Measurements from ENCODE around the gene OR14J1. TPM values are rescaled to one million over a fixed set of nuclear protein-coding genes. Genes with fewer than 3 reads are reported as not detected.

Gene OR14J1
- total RNA-seq (ENCODE audit: low replicate concordance) = not detected in 2 replicates
- long read RNA-seq = 0 reads

DNA sequence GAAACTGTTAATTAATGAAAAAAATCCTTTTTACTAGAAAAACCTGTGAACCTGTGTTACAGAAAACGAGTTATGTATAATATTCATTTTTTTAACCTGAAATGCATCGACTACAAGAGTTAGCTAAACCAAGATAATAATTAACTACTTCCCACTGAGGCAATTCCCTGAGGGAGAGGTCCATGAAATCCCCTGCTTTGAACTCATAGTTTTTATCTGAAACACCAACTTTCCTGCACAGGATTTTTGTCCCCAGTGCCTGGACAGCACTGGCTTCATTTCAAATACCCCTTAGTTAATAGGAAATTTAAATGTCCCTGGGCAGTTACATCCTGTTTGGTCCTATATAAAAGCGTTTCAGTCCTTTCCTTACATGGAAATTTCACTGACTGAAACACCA, at the start of gene OR14J1:
OR14J1 (plus strand) TSS at position 386 of the 400 bp plus-strand sequence. CDS start 4,989 bp downstream, outside the sequence.
- Mint-ChIP-seq H3K27me3 (peaks cover 13% of the 10 kb centered on the region), H3K4me1 (ENCODE audit: unreplicated experiment) (no peaks in the 10 kb centered on the region), H3K9me3 (no peaks in the 10 kb centered on the region), H3K36me3 (no peaks in the 10 kb centered on the region), H3K27ac (no peak within 1 kb of the TSS), H3K4me3 (no peak within 1 kb of the TSS)
- no peak for DNase-seq (ENCODE audit: extremely low spot score, unreplicated experiment)
- TF ChIP-seq, protein P1, sequence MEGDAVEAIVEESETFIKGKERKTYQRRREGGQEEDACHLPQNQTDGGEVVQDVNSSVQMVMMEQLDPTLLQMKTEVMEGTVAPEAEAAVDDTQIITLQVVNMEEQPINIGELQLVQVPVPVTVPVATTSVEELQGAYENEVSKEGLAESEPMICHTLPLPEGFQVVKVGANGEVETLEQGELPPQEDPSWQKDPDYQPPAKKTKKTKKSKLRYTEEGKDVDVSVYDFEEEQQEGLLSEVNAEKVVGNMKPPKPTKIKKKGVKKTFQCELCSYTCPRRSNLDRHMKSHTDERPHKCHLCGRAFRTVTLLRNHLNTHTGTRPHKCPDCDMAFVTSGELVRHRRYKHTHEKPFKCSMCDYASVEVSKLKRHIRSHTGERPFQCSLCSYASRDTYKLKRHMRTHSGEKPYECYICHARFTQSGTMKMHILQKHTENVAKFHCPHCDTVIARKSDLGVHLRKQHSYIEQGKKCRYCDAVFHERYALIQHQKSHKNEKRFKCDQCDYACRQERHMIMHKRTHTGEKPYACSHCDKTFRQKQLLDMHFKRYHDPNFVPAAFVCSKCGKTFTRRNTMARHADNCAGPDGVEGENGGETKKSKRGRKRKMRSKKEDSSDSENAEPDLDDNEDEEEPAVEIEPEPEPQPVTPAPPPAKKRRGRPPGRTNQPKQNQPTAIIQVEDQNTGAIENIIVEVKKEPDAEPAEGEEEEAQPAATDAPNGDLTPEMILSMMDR (conservative IDR thresholded peaks at IDR 0.05) = no peak

DNA sequence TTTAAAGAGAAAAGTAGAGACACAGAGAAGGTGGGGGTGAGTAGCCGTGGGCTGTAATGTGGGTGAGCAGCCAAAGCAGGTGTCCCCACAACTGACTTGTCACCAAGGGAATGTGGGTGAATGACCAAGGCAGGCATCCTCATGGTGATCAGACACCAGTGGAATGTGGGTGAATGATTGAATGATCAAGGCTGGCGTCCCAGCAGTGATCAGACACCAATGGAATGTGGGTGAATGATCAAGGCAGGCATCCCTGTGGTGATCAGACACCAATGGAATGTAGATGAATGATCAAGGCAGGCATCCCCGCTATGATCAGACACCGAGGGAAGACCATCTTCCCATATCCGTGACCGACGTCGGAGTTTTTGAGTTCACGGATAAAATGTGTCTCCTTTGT, 49.8 kb upstream of the OR14J1 start:
- Mint-ChIP-seq H3K4me3 (no peak overlapping the region), H3K9me3 (peaks cover 13% of the 10 kb centered on the region), H3K36me3 (no peaks in the 10 kb centered on the region), H3K27ac (no peak overlapping the region), H3K27me3 (peaks cover 23% of the 10 kb centered on the region), H3K4me1 (ENCODE audit: unreplicated experiment) (no peaks in the 10 kb centered on the region)
- no peak for DNase-seq (ENCODE audit: extremely low spot score, unreplicated experiment)
- TF ChIP-seq, protein P1 (conservative IDR thresholded peaks at IDR 0.05) = no peak

- Mint-ChIP-seq H3K27ac (no peak overlapping the region), H3K36me3 (no peaks in the 10 kb centered on the region), H3K4me3 (no peak overlapping the region), H3K9me3 (peaks cover 10% of the 10 kb centered on the region), H3K4me1 (ENCODE audit: unreplicated experiment) (no peaks in the 10 kb centered on the region), H3K27me3 (no peaks in the 10 kb centered on the region)
- TF ChIP-seq, protein P1 (conservative IDR thresholded peaks at IDR 0.05) = no peak
- no peak for DNase-seq (ENCODE audit: extremely low spot score, unreplicated experiment)
These were observed 46.0 kb upstream of the OR14J1 start for GRCh38 chr6:29255530-29255929.

DNA sequence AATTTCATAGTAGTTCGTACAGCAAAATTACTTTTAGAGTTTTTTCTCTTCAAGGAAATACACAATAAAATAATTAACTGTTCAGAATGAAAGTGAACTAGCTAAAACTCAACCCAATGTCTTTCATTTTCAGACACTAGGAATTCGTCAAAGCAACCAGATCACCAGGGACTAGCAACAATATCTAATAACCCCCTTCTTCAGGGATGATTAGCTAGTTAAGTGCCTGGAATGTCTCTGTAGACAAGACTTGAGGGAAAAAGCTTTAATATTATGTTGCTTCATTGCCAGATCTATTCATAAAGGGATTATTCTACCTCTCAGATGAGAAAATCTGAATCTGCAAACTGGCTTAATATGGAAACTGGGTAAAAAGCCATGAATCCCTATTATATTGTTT, 41.8 kb upstream of the OR14J1 start:
- Mint-ChIP-seq H3K27ac (no peak overlapping the region), H3K4me3 (no peak overlapping the region), H3K9me3 (peaks cover 8% of the 10 kb centered on the region), H3K36me3 (no peaks in the 10 kb centered on the region), H3K27me3 (no peaks in the 10 kb centered on the region), H3K4me1 (ENCODE audit: unreplicated experiment) (no peaks in the 10 kb centered on the region)
- no peak for DNase-seq (ENCODE audit: extremely low spot score, unreplicated experiment)
- TF ChIP-seq, protein P1 (conservative IDR thresholded peaks at IDR 0.05) = no peak

DNA sequence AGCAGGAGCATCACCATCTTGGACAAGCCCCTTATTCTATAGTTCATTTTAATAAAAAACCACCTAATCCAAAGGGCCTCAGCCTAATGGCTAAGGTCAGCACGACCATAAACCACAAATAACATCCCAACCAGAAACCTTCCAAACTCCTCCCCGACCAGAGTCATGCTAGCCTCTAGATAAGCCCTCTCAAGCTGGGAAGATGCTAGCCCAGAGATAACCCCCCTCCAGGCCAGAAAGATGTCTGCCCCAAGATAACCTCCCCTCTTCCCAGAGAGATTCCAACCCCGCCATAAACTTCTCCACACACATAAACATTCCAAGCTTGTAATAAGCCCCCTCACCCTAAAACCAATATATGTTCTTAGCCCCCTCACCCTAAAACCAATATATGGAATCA, 38.5 kb upstream of the OR14J1 start:
- Mint-ChIP-seq H3K36me3 (no peaks in the 10 kb centered on the region), H3K4me3 (no peak overlapping the region), H3K9me3 (peaks cover 3% of the 10 kb centered on the region), H3K4me1 (ENCODE audit: unreplicated experiment) (no peaks in the 10 kb centered on the region), H3K27me3 (no peaks in the 10 kb centered on the region), H3K27ac (no peak overlapping the region)
- DNase-seq (ENCODE audit: extremely low spot score, unreplicated experiment) = no peak
- TF ChIP-seq, protein P1 (conservative IDR thresholded peaks at IDR 0.05) = no peak

GRCh38 chr6:29294499-29294914, 7.0 kb upstream of the OR14J1 start:
- DNase-seq (ENCODE audit: extremely low spot score, unreplicated experiment) = no peak
- Mint-ChIP-seq H3K9me3 (no peaks in the 10 kb centered on the region), H3K27me3 (no peaks in the 10 kb centered on the region), H3K4me3 (no peak overlapping the region), H3K4me1 (ENCODE audit: unreplicated experiment) (no peaks in the 10 kb centered on the region), H3K27ac (no peak overlapping the region), H3K36me3 (no peaks in the 10 kb centered on the region)
- TF ChIP-seq, protein P1 (conservative IDR thresholded peaks at IDR 0.05) = peak; percentile 14

Data from type B pancreatic cell (in vitro differentiated cells).